ENCODE results near the gene WDR47. TPM values are rescaled to one million over a fixed set of nuclear protein-coding genes. Genes with fewer than 3 reads are reported as not detected.
A peak's percentile ranks its signal among the peaks of the same experiment; 100 is the strongest.
"Not testable (repeated sequence)": the region's sequence is repeated elsewhere in the genome, so short reads cannot be mapped to it uniquely, and the experiment has no call there.

The WDR47 gene
- total RNA-seq, 2 experiments from 2014 or later = 7.2 to 8.4 TPM

DNA sequence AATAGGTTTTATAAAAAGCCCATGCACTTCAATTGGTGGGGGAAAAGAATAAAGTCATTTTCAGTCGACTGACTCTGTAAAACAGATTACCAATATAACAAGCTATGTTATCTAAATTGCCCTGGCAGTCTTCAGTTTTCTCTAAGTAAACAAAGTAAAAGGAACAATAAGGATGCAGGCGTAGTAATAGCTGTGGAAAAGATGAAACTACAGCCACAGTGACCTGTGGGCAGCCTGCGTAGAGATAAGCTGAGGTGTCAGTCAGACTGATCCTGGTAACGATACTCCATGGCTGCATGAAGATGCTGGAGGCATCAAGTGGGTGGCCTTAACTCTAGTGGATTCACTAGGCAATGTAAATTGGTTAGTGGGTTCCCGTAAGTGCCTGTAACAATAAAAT is 108.0 kb downstream of the WDR47 start:
- intact Hi-C loops (cut with micrococcal nuclease) = no loop called here
- no peak for ATAC-seq
- CTCF ChIA-PET = interaction anchor here (0.9 to 1.3 kb wide), 2 partner anchors 10 to 179 kb away, joined by 3 to 4 read pairs; a partner anchor contains a TSS
- H3K9me3 Mint-ChIP-seq = no peaks in the 10 kb centered on the region
- no peak overlapping the region for H3K4me3 Mint-ChIP-seq
- no peak for DNase-seq
- H3K27me3 Mint-ChIP-seq = no peaks in the 10 kb centered on the region
- H3K36me3 Mint-ChIP-seq (ENCODE audit: low read depth) = peaks cover 39% of the 10 kb centered on the region
- POLR2A ChIA-PET = interaction anchor here (0.6 kb wide), 1 partner anchor 138 kb away, joined by 6 read pairs; no protein-coding TSS in a partner anchor
- TF ChIP-seq, protein P1, sequence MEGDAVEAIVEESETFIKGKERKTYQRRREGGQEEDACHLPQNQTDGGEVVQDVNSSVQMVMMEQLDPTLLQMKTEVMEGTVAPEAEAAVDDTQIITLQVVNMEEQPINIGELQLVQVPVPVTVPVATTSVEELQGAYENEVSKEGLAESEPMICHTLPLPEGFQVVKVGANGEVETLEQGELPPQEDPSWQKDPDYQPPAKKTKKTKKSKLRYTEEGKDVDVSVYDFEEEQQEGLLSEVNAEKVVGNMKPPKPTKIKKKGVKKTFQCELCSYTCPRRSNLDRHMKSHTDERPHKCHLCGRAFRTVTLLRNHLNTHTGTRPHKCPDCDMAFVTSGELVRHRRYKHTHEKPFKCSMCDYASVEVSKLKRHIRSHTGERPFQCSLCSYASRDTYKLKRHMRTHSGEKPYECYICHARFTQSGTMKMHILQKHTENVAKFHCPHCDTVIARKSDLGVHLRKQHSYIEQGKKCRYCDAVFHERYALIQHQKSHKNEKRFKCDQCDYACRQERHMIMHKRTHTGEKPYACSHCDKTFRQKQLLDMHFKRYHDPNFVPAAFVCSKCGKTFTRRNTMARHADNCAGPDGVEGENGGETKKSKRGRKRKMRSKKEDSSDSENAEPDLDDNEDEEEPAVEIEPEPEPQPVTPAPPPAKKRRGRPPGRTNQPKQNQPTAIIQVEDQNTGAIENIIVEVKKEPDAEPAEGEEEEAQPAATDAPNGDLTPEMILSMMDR (IDR thresholded peaks at IDR 0.05) = no peak
- no peaks in the 10 kb centered on the region for H3K4me1 Mint-ChIP-seq (ENCODE audit: low read depth)
- H3K27ac Mint-ChIP-seq = no peak overlapping the region

DNA sequence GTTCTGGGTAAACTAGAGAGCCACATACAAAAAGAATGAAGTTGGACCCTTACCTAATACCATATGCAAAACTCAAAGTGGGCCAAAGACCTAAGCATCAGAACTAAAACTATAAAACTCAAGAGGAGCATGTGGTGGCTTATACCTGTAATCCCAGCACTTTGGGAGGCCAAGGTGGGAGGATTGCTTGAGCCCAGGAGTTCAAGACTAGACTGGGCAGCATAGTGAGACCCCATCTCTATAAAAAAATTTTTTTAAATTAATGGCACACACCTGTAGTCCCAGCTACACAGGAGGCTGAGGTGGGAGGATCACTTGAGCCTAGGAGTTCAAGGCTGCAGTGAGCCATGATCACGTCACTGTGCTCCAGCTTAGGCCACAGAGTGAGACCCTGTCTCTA is 114.3 kb downstream of the WDR47 start:
- POLR2A ChIA-PET; H3K27ac Mint-ChIP-seq; DNase-seq; H3K4me1 Mint-ChIP-seq (ENCODE audit: low read depth); intact Hi-C loops (cut with micrococcal nuclease); ATAC-seq; H3K27me3 Mint-ChIP-seq; H3K9me3 Mint-ChIP-seq; H3K4me3 Mint-ChIP-seq: not testable (repeated sequence)
- peaks cover 23% of the 10 kb centered on the region for H3K36me3 Mint-ChIP-seq (ENCODE audit: low read depth)
- CTCF ChIA-PET = interaction anchor here (1.5 kb wide), 1 partner anchor 30 kb away, joined by 3 read pairs; no protein-coding TSS in a partner anchor

DNA sequence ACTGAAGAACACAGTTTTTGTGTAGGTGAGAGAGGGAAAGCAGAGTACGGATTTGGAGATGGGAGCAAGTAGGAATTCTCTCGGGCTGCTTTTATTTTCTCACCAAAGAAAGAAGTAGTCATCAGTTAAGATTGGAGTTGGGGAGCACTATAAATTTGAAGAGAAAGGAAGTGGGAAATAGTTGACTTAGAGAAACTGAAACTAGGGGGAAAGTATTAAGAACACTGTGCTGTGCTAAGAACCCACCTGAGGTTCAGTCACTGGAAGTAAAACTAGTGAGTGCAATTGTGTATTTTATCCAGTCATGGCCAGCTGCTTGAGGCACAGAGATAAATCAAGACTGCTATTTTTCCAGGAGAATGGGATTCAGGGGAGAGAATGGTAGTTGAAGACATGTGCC is 116.0 kb downstream of the WDR47 start:
- ChIA-PET CTCF (interaction anchor here (1.4 kb wide), 1 partner anchor 21 kb away, joined by 3 read pairs; no protein-coding TSS in a partner anchor), POLR2A (no interaction called here)
- TF ChIP-seq, protein P1 (IDR thresholded peaks at IDR 0.05) = no peak
- intact Hi-C loops (cut with micrococcal nuclease) = no loop called here
- Mint-ChIP-seq H3K4me1 (ENCODE audit: low read depth) (no peaks in the 10 kb centered on the region), H3K27me3 (no peaks in the 10 kb centered on the region), H3K36me3 (ENCODE audit: low read depth) (peaks cover 22% of the 10 kb centered on the region), H3K9me3 (no peaks in the 10 kb centered on the region), H3K4me3 (no peak overlapping the region), H3K27ac (no peak overlapping the region)
- ATAC-seq = peak; percentile 39
- DNase-seq = no peak

Other genes starting within 250 kb of the WDR47 start
- not detected for gene AKNAD1, start 185.0 kb downstream of the WDR47 start, total RNA-seq
- gene GPSM2, start 165.1 kb downstream of the WDR47 start, total RNA-seq = 10 to 100 TPM; 10.6 to 11.1 TPM
- gene CLCC1, start 78.6 kb downstream of the WDR47 start, total RNA-seq = 10 to 100 TPM; 14.3 to 15.2 TPM
- gene TAF13, start 33.9 kb upstream of the WDR47 start, total RNA-seq = 10 to 100 TPM; 18.5 to 19.0 TPM
- 10 to 100 TPM; 21.8 to 23.4 TPM for gene TMEM167B, start 48.7 kb upstream of the WDR47 start, total RNA-seq
- gene ELAPOR1, start 72.0 kb upstream of the WDR47 start, total RNA-seq = 1 to 10 TPM; 4.7 to 7.0 TPM
- 100 to 1,000 TPM; 226 to 228 TPM for gene SARS1, start 171.8 kb upstream of the WDR47 start, total RNA-seq
- 1 to 10 TPM; 2.7 to 3.1 TPM for gene CELSR2, start 207.4 kb upstream of the WDR47 start, total RNA-seq
- 10 to 100 TPM; 12.9 to 14.0 TPM for gene PSRC1, start 241.0 kb upstream of the WDR47 start, total RNA-seq